HUES6 (cell line): ENCODE results near the gene NACA2.

Source experiments
- H3K27ac ChIP-seq: 2 replicates; pipeline ENCODE4 v1.7.0; 2013; ENCODE audit warnings: low read depth, mild to moderate bottlenecking, low read length, inconsistent platforms
- H3K27me3 ChIP-seq: 2 replicates; pipeline ENCODE4 v1.6.1; 2013; ENCODE audit warnings: low read length; ENCODE audit not compliant: control insufficient read depth, insufficient read depth
- H3K36me3 ChIP-seq: 2 replicates; pipeline ENCODE4 v1.6.1; 2013; ENCODE audit warnings: low read length; ENCODE audit not compliant: control insufficient read depth, insufficient read depth
- H3K4me1 ChIP-seq: 2 replicates; pipeline ENCODE4 v1.6.1; 2013; ENCODE audit warnings: low read length; ENCODE audit not compliant: control insufficient read depth, insufficient read depth
- H3K4me3 ChIP-seq: 2 replicates; pipeline ENCODE4 v1.5.1; 2013; ENCODE audit warnings: low read depth, low read length
- H3K9ac ChIP-seq: one replicate; pipeline ENCODE4 v1.6.1; 2013; ENCODE audit warnings: mild to moderate bottlenecking, low read length
- H3K9me3 ChIP-seq: 2 replicates; pipeline ENCODE4 v1.6.1; 2013; ENCODE audit warnings: low read depth, low read length; ENCODE audit not compliant: control insufficient read depth, insufficient read depth

NACA2 gene

DNA sequence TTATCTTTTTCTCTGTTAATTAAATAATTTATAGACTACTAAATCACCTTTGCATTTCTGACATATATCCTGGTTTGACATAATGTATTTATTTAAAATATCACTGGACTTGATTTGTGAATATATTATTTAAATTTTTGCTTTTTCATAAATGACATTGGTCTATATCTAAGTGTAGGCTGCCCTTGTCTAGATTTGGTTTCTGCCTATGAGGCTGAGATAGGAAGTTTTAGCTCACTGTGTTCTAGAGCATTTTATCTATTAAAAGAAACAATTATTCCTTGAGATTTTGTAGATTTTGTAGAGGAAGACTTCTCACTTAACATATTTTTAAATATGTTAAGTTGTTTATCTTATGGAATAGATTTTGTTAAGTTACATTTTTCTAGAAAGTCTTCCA, 43.9 kb downstream of the NACA2 start:
- H3K27me3 ChIP-seq: no peaks in the 10 kb centered on the region
- no peaks in the 10 kb centered on the region for H3K9me3 ChIP-seq
- H3K9ac ChIP-seq: no peak overlapping the region
- H3K4me3 ChIP-seq: no peak overlapping the region
- no peak overlapping the region for H3K27ac ChIP-seq
- no peaks in the 10 kb centered on the region for H3K36me3 ChIP-seq
- no peaks in the 10 kb centered on the region for H3K4me1 ChIP-seq

DNA sequence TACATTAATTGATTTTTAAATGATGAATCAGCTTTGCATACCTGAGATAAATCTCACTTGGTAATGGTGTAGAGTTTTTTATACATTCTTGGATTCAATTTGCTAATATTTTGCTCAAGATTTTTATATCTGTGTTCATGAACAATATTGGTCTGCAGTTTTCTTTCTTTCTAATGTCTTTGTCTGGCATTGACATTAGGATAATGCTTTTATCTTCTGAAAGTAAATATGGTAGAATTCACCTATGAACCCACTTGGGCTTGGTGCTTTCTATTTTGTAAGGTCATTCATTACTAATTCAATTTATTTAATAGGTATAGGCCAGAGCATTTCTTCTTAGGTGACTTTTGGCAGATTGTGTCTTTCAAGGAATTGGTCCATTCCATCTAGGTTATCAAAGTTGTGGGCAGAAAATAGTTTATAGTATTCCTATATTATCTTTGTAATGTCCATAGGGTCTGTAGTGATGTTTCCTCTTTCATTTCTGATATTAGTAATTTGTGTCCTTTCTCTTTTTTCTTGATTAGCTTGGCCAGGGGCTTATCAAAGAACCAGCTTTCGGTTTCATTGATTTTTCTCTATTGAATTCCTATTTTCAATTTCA, 45.6 kb downstream of the NACA2 start:
- H3K4me1 ChIP-seq: no peaks in the 10 kb centered on the region
- no peak overlapping the region for H3K27ac ChIP-seq
- no peak overlapping the region for H3K9ac ChIP-seq
- peaks cover 7% of the 10 kb centered on the region; the same call in 1 of the 2 replicates for H3K9me3 ChIP-seq
- H3K27me3 ChIP-seq: no peaks in the 10 kb centered on the region
- H3K4me3 ChIP-seq: no peak overlapping the region
- no peaks in the 10 kb centered on the region for H3K36me3 ChIP-seq

DNA sequence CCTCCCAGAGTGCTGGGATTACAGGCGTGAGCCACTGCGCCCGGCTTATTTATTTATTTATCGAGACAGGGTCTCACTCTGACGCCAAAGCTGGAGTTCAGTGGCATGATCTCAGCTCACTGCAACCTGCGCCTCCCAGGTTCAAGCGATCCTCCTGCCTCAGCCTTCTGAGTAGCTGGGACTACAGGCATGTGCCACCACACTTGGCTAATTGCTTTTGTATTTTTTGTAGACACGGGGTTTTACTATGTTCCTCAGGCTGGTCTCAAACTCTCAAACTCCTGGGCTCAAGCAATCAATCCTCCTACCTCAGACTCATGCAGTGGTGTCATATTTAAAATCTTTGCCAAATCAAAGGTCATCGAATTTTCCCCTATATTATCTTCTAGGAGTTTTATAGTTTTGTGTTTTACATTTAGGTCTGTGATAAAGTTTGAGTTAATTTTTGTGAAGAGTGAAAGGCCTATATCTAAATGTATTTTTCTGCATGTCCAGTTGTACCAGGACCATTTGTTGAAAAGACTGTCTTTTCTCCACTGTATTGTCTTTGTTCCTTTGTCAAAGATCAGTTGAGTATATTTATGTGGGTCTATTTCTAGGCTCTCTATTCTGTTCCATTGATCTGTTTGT, 47.1 kb downstream of the NACA2 start:
- peaks cover 13% of the 10 kb centered on the region; the same call in 1 of the 2 replicates for H3K9me3 ChIP-seq
- no peaks in the 10 kb centered on the region for H3K27me3 ChIP-seq
- H3K9ac ChIP-seq: no peak overlapping the region
- H3K36me3 ChIP-seq: no peaks in the 10 kb centered on the region
- no peak overlapping the region for H3K4me3 ChIP-seq
- H3K4me1 ChIP-seq: no peaks in the 10 kb centered on the region
- H3K27ac ChIP-seq: no peak overlapping the region

GRCh38 chr17:61542027-61542426, 49.0 kb downstream of the NACA2 start:
- no peaks in the 10 kb centered on the region for H3K36me3 ChIP-seq
- H3K4me3 ChIP-seq: no peak overlapping the region
- no peak overlapping the region for H3K9ac ChIP-seq
- peaks cover 13% of the 10 kb centered on the region; the same call in 1 of the 2 replicates for H3K9me3 ChIP-seq
- no peak overlapping the region for H3K27ac ChIP-seq
- H3K27me3 ChIP-seq: no peaks in the 10 kb centered on the region
- H3K4me1 ChIP-seq: no peaks in the 10 kb centered on the region

- H3K27ac ChIP-seq: no peak overlapping the region
- no peaks in the 10 kb centered on the region for H3K4me1 ChIP-seq
- no peaks in the 10 kb centered on the region for H3K36me3 ChIP-seq
- no peak overlapping the region for H3K4me3 ChIP-seq
- H3K27me3 ChIP-seq: no peaks in the 10 kb centered on the region
- H3K9ac ChIP-seq: no peak overlapping the region
- peaks cover 13% of the 10 kb centered on the region; the same call in 1 of the 2 replicates for H3K9me3 ChIP-seq
Observed at GRCh38 chr17:61540874-61541273, 50.1 kb downstream of the NACA2 start.
